Fibroblast of skin of right quadriceps (primary cell): ENCODE measurements around the gene STAC.
"Not testable (repeated sequence)": the region's sequence is repeated elsewhere in the genome, so short reads cannot be mapped to it uniquely, and the experiment has no call there.

Experiments
- DNase-seq: peaks from one replicate; pipeline ENCODE4 v3.0.0-alpha.2; 2013

Gene STAC

GRCh38 chr3:36482256-36482655, 102.0 kb downstream of the STAC start:
- no peak for DNase-seq

DNA sequence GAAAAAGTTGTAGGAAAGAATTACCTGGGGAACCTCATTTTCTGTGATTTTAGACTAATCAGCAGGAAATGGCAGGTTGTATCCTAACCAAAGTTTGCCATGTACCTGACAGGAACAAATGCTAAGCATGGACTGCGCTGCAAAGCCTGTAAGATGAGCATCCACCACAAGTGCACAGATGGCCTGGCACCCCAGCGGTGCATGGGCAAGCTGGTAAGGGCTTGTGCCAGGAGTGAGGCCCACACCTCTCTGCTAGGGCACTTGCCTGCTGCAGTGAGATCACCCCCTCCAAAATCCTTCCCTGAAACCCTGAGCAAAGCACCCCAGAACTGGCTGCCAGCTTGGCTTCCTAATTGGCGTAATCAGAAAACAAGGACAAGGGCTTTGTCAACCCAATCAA, 102.6 kb downstream of the STAC start:
- DNase-seq = no peak

DNA sequence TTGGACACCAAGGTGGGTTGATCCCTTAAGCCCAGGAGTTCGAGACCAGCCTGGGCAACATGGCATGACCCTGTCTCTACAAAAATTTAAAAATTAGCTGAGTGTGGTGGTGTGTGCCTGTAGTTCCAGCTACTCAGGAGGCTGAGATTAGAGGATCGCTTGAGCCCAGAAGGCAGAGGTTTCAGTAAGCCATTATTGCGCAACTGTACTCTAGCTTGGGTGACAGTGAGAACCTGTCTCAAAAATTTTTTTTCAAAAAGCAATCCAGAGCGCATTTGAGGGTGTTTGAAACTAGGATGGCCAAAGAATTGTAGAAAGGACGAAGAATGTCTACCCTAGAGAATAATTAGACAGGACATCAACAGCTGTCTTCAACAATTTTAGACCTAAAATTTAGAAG, 103.4 kb downstream of the STAC start:
- no peak for DNase-seq

DNA sequence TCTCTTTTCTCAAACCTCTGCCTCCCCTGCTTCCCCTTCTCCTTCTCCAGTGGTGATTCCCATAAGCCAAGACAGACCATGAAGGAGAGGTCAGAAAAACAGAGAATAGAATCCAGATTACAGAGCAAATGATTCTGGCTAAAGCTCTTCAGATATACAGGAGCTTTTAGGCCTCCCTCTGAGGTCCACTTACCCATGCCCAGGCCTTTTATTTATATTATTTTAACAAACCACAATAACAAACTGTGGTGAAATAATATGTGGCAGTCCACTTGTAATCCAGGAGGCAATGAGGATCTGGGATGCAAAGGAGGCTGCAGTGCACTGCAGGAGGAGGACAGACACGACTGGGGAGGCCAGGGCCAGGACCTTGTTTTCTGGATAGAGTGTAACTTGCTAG, 104.1 kb downstream of the STAC start:
- no peak for DNase-seq

DNA sequence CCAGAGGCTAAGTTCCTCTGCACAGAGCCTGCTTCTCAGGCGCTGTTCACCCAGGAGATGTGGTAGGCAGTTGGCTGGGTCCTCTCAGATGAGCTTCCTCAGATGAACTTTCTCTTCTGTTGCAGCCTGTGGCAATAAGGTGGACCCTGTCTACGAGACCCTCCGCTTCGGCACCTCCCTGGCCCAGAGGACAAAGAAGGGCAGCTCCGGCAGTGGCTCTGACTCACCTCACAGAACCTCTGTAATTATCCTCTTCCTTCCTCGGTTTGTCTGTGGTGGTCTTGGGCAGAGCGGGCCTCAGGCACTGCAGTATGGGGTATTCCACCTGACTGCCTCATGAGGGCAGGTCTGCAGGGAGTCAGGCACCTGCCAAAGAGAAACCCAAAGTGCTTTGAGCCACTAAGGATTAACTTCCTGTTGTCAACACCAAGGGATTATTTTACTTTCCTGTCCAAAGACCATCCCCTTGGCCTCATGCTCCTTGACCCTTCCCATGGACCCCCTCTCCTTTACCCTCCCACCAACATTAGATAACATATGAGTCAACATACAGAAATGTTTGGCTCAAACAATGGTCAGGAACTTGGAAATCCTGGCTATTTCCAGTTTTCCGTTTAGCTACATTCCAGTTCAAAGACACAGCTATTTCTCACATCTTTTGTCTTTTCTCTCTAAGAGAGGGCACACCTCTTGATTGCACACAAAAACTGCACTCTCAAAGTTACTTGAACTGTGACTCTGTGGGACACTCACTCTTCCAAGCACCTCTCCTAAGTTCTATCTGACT, 105.9 kb downstream of the STAC start:
- no peak for DNase-seq

DNA sequence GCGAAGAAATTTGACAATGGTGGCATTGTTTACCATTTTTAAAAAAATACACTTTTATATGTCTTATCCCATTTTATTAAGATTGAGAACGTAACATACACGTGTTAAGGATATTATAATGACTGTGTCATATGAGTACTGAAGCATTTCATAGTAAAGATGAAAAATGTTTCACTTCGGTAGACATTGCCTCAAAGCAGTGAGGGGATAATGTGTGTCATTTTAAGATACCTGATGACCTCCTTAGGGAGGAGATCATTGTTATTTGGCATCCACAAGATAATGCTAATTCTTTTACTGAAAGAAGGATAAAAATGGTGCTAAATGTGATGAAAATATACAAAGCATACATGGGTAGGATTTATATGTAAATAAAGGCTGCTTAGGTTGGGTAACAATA, 107.3 kb downstream of the STAC start:
- no peak for DNase-seq

- DNase-seq = peak; percentile 28
Measured at GRCh38 chr3:36488077-36488789, 107.9 kb downstream of the STAC start.

DNA sequence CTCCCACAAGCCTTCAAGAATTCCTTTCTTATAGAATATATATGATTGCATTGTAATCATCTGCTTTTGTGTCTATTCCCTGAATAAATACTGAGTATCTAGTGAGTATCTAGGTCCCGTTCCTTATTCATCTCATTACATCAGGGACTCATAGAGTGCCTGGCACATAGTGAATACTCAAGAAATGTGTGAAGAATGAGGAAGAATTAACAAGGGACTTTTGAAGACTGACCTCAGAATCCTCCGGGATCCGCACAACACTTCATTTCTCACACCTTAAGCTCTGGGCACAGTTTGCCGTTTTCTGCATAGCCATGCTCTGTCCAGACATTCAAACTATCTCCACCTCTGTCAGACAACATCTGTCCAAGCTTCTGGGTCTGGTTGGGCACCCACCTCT, 108.8 kb downstream of the STAC start:
- DNase-seq = no peak

DNA sequence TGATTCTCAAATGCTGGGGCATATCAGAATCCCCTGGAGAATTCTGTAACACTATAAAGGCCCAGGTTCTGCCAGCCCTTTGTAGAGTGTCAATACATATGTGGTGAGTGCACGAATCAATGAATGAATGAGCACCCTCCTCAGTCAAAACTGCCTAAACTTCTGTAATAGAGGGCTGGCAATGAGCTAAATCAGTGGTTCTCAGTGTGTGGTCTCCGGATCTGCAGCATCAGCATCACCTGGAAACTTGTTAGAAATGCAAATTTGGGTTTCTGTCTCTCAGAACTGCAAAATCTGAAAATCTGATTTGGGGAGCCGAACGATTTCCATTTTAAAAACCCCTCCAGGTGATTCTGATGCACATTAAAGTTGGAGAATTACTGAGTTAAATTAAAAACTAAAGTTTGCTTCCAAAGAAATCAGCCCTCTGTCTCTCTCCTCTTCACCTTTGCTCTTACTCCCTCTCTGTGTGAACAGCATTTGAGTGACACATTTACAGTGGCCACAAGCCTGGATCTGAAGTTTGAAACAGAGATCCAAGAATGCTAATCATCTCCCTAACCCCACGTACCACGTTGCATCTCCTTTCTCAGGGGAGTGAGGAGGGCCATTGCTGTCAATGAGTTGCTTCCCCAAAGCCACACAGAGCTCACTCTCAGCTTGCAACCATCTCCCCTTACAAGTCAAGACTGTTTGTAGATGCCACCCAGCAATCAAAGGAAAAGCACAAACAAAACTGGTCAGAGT, 109.5 kb downstream of the STAC start:
- DNase-seq = no peak

GRCh38 chr3:36493051-36493450, 112.7 kb downstream of the STAC start:
- no peak for DNase-seq

DNA sequence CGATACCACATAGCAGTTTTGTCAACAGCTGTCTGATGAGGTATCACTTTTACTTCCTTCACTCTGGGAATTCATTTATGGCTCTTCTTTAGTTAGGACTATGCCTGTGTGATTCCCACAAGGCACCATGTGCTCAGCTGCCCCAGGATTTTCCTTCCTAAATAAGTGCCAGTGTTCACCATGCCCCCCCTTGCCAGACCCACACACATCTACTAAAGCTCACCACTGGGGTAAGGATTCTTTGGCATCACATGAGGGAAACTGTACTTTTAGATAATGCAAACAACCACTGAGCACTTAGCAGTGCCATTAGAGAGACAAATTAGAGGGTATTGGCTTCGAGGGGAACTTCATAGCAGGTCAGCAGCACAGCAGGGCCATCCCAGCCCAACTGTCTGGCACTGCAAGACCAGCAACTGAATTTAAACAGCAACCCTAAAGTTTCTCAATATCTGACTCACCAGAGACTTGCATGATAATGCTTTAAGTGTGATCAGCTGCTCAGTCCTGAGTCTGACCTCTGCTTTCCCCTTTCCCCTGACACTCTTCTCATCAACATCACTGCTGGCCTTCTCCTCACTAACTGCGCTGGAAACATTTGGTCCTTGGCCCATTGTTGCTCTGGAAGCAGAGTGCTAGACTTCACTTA, 114.3 kb downstream of the STAC start:
- peak; percentile 66 for DNase-seq

DNA sequence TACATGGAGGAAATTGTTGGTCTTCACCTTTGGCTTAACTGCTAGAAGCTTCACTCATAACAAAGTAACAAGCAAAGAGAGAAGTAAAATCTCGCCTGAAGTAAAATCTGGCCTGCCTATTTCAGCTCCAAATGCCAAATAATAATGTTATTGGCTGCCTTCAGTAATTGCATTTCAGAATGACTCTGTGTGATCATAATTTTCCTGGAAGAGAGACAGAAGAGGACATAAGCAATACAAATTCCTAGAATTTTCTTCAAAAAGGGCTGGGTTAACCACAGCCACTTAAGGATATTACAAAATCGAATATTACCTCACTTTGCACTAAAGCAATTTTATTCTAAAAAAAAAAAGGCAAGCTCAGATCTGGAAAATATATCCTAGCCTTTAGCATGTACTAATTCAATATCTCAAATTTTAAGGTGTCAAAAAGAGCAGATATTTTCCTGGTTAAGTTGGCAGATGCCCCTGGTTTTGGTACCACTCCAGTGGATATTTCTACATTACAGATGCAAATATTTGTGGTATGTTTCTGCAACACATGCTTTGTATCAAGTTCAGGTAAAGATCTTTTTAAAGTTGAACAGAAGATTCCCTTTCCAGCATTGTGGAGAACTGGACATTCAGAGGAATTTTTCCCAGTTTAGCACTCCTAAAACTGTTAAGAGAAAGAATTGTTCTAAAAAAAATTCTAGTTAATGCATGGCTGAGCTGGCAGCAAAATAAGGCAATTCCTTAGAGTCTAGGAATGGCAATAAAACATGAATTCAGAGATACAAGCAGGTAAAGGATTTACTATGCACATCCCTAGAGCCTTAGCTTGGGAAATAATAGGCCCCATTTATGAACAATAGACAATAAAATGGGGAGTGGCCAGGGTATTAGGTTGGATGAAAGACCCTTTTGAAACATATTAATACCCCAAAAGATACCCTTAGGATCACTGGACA, 116.7 kb downstream of the STAC start:
- DNase-seq = peak; percentile 85

DNA sequence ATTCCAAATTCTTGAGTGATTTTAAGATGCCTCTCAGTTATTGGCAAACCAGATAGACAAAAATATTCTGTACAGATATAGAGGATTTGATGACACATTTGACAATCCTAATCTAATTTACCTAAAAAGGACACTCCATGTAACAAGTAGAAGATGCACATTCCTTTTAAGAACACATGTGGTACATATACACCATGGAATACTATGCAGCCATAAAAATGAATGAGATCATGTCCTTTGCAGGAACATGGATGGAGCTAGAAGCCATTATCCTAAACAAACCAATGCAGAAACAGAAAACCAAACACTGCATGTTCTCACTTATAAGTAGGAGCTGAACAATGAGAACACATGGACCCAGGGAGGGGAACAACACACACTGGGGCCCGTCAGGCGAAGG, 119.7 kb downstream of the STAC start:
- not testable (repeated sequence) for DNase-seq

DNA sequence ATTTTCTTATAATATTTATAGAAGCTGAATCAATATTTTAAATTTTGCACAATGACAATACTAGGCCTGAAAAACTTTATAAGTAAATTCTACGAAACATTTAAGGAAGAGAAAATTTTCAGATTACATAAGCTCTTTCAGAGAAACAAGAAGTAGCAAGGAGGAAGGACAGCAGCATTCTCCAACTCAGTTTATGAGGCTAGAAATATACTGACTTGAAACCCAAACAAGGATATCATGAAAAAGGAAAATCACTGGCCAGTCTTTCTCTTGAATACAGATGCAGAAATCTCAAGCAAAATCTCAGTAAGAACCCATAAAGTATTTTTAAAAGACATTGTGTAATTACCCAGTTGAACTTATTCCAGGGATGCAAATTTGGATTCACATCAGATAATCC, 121.3 kb downstream of the STAC start:
- DNase-seq = no peak

DNA sequence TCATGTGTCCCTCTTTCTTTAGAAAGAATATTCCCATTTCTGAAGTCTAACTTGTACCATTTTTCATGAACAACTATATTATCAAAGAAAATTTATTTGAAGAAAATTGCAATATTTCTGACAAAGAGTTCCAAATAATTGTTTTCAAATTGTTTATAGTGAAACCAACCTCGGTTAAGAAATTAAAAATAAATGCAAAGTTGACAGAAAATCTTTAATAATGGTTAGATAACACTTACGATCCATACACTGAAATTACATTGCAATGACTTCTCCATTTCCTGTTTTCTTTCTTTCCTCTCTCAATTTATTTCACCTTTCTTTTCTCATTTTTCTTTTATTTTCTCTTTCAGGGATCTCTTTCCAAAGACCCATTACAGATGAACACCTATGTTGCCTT, 125.1 kb downstream of the STAC start:
- no peak for DNase-seq

- DNase-seq = no peak
Measured at GRCh38 chr3:36511791-36512486, 131.6 kb downstream of the STAC start.

DNA sequence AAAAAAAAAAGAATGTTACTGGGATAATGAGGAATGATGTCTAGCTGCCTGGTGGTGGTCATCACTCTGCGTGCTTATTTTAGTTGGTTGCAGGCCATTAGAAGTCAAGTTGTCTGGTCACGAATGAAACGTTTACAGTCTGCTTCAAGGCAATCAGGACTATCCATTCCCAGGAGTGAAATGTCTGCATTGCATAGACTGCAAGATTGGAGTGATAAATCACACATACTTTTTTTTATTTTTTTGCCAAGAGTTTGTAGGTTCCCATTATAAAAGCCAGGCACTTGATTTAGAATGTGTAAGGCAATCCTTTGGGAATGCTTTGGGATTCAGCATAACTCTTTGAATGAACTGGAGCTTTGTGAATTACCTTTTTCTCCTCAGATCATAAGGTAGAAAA, 132.3 kb downstream of the STAC start:
- peak; percentile 81 for DNase-seq

- DNase-seq = peak; percentile 53
Measured at GRCh38 chr3:36514171-36514570, 133.9 kb downstream of the STAC start.

DNA sequence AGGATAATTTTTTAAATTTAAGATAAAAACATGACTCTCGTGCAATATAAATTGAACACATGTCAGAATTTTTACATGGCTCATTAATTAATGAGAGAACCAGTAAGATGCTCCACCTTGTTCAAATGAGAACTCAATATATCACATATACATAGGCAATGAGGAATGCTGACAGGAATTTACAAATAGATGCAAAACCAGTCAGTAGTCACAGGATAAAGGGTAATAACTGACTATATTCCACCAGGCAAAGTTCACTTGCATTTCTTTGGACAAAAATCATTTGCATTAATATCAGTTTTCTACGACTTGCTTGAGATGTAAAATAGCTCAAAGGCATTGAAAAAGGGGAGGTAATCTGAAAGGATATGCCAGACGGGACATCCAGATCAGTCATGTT, 139.4 kb downstream of the STAC start:
- DNase-seq = no peak

GRCh38 chr3:36520241-36521006, 140.1 kb downstream of the STAC start:
- DNase-seq = no peak

DNA sequence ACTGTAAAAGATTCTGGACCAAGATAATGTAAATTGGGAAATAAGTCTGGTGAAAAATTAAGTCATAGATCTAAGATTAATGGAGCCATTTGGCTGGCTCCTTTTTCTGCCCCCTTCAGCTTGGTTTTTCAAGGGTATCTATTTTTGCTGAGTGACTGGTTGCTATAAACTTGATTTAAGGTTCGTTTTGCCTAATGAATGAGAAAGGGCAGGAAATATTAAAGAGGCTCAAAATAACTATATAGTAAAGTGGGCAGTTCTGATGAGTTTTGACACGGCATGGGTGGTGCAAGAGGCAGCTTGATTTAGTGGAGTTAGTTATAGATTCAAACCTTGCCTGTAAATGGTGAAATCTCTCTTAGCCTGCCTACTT, 140.7 kb downstream of the STAC start:
- no peak for DNase-seq
